Activated CD8-positive, alpha-beta memory T cell treated with anti-CD3 and anti-CD28 coated beads, Interleukin-2, amount 50 U/mL, for 1 hour (primary cell): ENCODE data around the gene CKLF.
"Not testable (repeated sequence)": the region's sequence is repeated elsewhere in the genome, so short reads cannot be mapped to it uniquely, and the experiment has no call there.

ENCODE experiments used
- DNase-seq: peaks from one replicate; pipeline ENCODE4 v3.0.0-alpha.2; 2020; ENCODE audit errors: extremely low read depth

Gene CKLF

GRCh38 chr16:66552286-66553177 lies at the start of gene CKLF:
Gene CKLF (plus strand): TSS chr16:66552576. CDS start chr16:66552716, 140 bp downstream.
- DNase-seq, result peak; percentile 65

DNA sequence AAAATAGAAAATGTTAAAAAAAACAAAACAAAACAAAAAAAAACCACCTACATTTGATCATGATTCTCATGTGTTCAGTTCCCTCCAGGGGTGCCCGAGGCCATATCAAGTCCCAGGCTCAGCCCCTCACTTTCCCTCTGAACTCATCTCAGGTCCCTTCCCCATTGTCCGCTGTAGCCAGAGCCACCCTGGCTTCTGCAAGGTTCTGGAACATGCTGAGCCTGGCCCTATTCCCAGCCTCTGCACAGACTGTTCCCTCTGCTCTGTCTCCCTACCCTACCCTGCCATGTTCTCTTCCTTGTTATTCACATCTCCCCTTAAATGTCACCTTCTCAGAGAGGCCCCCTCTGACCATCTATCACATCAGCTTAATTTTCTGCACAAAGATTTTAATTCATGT lies 49.3 kb upstream of the CKLF start:
- DNase-seq, result no peak

DNA sequence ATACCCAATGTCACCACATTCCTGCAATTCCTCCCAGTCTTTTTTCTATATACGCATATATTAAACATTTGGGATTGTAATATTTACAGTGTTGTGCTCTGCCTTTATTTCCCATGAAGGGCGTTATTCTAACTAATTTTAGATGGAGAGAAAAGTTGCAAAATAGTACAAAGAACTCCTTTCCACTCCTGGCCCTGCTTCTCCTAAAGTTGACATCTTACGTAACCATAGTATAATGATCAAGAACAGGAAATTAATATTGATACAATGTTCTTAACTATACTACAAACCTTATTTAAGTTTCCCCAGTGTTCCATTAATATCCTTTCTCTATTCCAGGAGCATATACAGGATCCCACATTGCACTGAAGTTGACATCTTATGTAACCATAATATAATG lies 48.8 kb upstream of the CKLF start:
- DNase-seq, result no peak

DNA sequence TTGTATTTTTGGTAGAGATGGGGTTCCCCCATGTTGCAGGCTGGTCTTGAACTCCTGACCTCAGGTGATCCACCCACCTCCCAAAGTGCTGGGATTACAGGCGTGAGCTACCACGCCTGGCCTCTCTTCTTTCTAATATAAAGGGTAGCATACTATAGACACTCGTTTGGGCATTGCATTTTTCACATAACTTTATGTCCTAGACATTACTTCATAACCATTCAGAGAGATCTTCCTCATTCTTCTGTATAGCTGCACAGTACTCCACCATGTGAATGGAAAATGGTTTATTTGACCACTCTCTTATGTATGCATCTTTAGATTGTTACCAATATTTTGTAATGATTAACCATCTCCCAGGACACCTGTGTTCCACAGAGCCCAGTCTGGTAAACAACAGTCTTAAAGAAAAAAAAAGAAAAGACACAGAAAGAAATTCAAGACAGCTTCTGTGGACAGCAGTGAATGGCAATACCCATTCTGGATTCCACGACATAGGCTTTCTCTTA lies 44.6 kb upstream of the CKLF start:
- no peak for DNase-seq

GRCh38 chr16:66508248-66508913 lies 44.0 kb upstream of the CKLF start:
- DNase-seq, result no peak

- DNase-seq, result no peak
Measured at GRCh38 chr16:66508914-66509496, 43.4 kb upstream of the CKLF start.

GRCh38 chr16:66509576-66509975 lies 42.8 kb upstream of the CKLF start:
- no peak for DNase-seq

DNA sequence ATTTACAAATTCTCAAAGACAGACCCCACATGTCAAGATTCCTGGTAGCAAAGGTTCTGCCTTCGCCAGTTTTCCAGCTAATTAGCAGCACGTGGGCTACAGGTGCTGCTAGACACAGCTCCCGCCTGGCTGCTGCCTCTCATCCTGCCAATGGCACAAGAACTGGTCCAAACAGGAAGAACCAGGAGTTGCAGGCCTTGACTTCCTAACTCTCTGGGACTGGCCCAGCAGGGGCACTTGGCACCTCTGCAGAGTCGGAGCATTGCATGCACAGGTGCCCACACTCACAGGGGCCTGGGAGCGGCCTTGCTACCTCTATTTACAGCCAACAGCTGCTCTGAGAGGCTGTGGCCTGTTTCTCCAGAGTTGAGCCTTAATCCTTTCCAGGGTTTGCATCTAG lies 42.1 kb upstream of the CKLF start:
- no peak for DNase-seq

DNA sequence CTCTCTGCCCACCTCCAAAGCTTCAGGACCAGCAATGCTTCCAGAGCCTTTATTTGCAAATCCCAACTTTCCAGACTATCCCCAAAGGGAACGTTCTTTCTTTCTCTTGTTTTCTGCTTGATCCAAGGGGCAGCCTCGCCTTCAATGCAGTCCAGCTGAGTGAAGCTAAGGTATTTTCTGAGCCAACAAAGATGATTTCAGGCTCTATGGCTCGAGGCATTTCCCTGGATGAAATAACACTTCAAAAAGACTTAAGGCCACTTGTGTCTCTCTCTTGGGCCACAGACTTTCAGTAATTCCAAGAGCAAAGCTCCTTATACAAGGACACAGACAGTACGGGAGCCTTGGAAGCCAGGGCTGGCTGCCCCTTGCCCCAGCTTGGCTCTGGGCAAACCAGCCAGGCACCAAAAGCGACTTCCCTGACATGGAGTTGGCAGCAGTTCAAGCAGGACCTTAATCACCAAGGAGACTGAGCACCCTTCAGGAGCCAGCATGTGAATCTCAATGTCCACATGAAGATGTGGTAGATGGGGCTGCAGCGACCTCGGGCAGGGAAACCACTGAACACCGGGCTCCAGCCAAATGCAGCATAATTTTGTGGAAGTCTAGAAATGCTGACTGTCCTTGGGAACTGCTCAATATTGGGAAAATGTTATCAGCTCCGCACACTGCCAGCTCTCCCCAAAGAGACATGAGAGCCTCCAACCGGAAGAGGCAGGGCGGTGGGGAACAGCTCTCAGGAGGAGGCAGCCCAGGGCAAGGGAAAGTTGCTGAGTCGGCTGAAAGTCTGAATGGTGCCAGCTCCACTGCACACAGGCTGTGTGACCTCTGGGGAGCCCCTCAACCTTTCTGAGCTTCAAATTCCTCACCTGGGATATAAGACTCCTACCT lies 41.4 kb upstream of the CKLF start:
- DNase-seq, result no peak

DNA sequence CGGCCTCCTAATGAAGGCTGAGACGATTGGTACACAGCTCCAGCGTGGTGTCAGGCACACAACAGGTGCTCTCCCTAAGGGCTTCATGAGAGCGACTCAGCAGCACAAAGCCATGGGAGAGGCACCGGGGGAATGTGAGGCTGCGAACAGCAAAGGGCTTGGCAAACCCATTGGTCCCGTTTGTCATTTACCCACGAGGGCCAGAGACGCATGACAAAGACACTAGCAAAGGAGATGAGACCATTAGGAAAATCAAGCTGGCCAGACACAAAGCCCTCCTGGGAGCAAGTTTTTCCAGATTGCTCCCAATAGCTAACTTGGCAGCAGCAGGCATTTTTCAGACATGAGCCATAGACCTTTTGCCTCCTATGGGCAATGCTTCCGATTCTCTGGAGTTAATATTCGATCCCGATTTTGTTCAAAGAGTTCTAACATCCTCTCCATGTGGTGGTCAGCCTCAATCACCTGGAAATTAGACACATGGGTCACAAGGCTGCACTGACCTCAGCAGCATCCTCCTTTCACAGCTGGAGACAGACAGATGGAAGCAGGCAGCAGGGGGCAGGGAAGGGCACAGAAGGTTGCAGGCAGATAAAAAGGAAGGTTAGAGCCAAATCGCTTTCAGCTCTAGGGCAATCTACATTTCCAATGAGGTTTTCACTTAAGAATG lies 40.6 kb upstream of the CKLF start:
- no peak for DNase-seq

GRCh38 chr16:66512272-66513110 lies 39.9 kb upstream of the CKLF start:
- no peak for DNase-seq

GRCh38 chr16:66513111-66513723 lies 39.2 kb upstream of the CKLF start:
- no peak for DNase-seq

DNA sequence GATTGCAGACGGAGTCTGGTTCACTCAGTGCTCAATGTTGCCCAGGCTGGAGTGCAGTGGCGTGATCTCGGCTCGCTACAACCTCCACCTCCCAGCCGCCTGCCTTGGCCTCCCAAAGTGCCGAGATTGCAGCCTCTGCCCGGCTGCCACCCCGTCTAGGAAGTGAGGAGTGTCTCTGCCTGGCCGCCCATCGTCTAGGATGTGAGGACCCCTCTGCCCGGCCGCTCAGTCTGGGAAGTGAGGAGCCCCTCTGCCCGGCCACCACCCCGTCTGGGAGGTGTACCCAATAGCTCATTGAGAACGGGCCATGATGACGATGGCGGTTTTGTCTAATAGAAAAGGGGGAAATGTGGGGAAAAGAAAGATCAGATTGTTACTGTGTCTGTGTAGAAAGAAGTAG lies 38.0 kb upstream of the CKLF start:
- DNase-seq, result not testable (repeated sequence)

DNA sequence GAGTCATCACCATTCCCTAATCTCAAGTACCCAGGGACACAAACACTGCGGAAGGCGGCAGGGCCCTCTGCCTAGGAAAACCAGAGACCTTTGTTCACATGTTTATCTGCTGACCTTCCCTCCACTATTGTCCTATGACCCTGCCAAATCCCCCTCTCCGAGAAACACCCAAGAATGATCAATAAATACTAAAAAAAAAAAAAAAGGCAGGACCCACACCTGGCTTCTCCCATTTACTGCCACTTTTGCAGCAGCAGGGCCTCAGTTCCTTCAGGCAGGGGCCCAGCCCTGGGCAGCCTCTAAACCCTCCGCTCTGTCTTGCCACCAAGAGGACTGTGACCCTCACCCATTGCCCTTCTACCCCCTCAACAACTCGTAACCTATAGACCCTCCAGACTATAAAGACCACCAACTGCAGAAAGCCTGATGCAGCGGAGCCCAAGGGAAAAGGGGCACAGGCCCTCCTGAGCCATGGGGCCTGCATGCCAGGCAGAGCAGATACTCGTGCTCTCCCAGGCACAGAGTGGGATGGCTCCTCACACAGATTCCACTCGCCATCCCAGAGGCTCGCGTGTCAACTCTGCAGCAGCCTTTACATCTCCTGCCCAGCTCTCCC lies 37.3 kb upstream of the CKLF start:
- DNase-seq, result not testable (repeated sequence)

DNA sequence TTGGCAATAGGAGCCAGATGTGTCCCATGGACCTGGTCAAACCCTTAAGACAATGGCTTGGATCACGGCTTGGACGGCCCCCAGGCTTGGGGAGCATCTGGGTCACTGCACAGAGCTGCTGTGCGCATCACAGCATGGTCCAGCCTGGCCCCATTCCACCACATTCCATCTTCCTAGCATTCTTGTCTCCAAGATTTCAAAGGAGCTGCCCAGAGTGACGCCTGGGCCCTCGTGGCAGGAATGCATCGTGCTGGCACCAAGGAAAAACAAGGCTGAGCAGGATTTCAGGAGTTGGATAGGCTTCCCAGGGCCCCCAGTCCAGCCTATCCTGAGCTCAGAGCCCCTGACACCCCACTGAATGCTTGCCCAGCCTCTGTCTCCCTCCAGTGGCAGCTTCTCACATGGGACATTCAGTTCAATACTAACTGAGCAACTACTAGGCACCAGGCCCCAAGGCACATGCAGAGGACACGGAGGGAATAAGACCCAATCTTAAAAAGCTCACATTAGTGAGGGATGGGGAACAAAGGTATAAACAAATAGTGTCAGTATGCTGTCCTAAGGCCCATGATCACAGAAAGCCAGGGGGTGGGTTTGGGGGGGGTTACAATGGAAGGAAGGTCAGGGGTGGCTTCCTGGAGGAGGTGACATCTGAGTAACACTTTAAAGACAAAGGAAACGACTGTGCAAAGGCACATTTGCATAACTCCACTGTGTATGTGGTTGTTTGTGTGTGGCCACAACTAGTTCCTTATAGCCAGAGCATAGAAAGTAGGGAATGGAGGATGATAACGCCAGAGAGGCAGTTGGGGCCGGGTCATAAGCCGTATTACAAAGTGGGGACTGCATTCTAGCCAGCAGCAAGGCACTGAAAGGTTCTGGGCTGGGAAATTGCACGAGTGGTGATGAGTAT lies 36.5 kb upstream of the CKLF start:
- no peak for DNase-seq

GRCh38 chr16:66516509-66516807 lies 35.9 kb upstream of the CKLF start:
- no peak for DNase-seq

- peak; percentile 34 for DNase-seq
Measured at GRCh38 chr16:66516808-66517585, 35.4 kb upstream of the CKLF start.
